Stimulated activated naive CD8-positive, alpha-beta T cell treated with anti-CD3 and anti-CD28 coated beads, Interleukin-15, amount 100 ng/mL, for 72 hours (primary cell): ENCODE results near the gene PPP4R4.
"Not testable (repeated sequence)": the region's sequence is repeated elsewhere in the genome, so short reads cannot be mapped to it uniquely, and the experiment has no call there.

Source experiments
- ATAC-seq: fragments of 150-1000 bp; cut with Tn5 transposase; 2 replicates; pipeline ENCODE4 v1.10.0; 2021; ENCODE audit warnings: mild to moderate bottlenecking, moderate library complexity
- DNase-seq, 2 donors: peaks; one replicate each; pipeline ENCODE4 v3.0.0; 2021 to 2022
- H3K27ac Mint-ChIP-seq, 2 donors: one replicate each; pipeline ENCODE4 v1.8.0; 2022; ENCODE audit warnings: mild to moderate bottlenecking in 2 of 2, mixed read lengths in 2 of 2, moderate library complexity in 2 of 2
- H3K27me3 Mint-ChIP-seq: one replicate; pipeline ENCODE4 v1.8.0; 2022; ENCODE audit warnings: mixed read lengths
- H3K4me1 Mint-ChIP-seq: one replicate; pipeline ENCODE4 v1.8.0; 2022; ENCODE audit warnings: mild to moderate bottlenecking, mixed read lengths
- H3K4me3 Mint-ChIP-seq, 2 donors: one replicate each; pipeline ENCODE4 v1.8.0; 2022; ENCODE audit warnings: mild to moderate bottlenecking in 2 of 2, mixed read lengths in 2 of 2, moderate library complexity in 1 of 2
- H3K9me3 Mint-ChIP-seq, 2 donors: one replicate each; pipeline ENCODE4 v1.8.0; 2022; ENCODE audit warnings: mixed read lengths in 2 of 2

Gene PPP4R4

DNA sequence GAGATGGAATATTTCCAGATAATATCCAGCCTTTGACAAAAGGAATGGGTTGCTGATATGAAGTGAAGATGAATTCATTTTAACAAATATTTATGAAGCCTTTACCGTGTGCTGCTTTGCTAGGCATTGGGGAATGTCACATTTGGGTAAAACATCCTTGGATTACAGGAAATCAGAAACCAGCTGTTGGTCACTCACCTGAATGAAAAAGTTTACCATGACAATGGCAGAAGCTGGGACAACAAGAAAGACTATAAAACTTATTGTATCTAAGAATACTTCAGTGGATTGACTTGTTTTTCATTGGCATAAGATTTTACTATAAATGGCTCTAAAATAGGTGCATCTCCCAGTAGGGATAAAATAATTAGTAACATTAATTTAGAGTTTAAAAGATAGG is 19.7 kb downstream of the PPP4R4 start:
- H3K27me3 Mint-ChIP-seq: peaks cover 41% of the 10 kb centered on the region

DNA sequence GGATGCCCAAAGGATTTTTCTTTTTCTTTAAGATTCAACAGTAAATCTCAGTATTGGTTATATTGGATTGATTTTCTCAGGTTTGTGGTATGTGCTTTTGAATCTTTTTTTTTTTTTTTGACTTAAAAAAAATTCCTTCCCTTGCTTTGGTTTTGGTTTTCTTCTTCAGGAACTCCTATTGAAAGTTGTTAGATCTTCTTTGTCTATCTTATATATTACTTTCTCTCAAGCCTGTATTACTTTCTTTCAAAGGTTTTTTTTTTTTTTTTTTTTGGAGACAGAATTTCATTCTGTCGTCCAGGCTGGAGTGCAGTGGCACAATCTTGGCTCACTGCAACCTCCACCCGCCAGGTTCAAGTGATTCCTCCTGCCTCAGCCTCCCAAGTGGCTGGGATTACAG is 21.9 kb downstream of the PPP4R4 start:
- ATAC-seq (no peak), DNase-seq (no peak)
- H3K27ac Mint-ChIP-seq: no peak overlapping the region
- H3K4me3 Mint-ChIP-seq: no peak overlapping the region
- H3K9me3 Mint-ChIP-seq: peaks cover 7 to 9% of the 10 kb centered on the region in 2 donors
- H3K27me3 Mint-ChIP-seq: peaks cover 30% of the 10 kb centered on the region
- no peaks in the 10 kb centered on the region for H3K4me1 Mint-ChIP-seq

More for the DNA sequence above, 19.7 kb downstream of the PPP4R4 start:
- Mint-ChIP-seq H3K27ac (no peak overlapping the region), H3K9me3 (no peaks in the 10 kb centered on the region), H3K4me3 (no peak overlapping the region), H3K4me1 (no peaks in the 10 kb centered on the region)
- ATAC-seq: no peak
- no peak for DNase-seq

DNA sequence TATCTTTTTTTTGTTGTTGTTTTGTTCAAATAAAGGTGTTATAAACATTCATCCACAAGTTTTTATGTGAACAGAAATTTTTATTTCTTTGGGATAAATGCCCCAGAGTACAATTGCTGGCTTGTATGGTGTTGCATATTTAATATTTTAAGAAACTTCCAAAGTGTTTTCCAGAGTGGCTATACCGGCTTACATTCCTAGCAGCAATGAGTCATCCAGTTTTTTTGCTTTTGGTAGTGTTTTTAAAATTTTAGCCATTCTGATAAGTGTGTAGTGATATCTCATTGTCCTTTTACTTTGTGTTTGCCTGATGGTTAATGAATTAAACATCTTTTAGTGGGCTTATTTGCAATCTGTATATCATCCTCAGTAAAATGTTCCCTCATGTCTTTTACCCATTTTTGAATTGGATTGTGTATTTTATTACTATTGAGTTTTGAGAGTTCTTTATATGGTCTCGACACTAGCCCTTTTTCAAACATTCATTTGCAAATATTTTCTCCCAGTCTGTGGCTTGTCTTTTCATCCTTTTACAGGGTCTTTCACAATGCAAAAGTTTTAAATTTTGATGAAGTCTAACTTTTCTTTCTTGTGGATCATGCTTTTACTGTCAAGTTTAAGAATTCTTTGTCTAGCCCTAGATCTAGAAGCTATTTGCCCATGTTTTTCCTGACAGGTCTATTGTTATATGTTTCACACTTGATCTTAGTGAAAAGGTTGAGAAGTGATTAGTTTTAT is 29.5 kb downstream of the PPP4R4 start:
- H3K9me3 Mint-ChIP-seq: peaks cover 7 to 9% of the 10 kb centered on the region in 2 donors
- H3K4me1 Mint-ChIP-seq: no peaks in the 10 kb centered on the region
- H3K4me3 Mint-ChIP-seq: no peak overlapping the region
- H3K27ac Mint-ChIP-seq: no peak overlapping the region
- ATAC-seq: no peak
- no peak for DNase-seq
- H3K27me3 Mint-ChIP-seq: peaks cover 33% of the 10 kb centered on the region

DNA sequence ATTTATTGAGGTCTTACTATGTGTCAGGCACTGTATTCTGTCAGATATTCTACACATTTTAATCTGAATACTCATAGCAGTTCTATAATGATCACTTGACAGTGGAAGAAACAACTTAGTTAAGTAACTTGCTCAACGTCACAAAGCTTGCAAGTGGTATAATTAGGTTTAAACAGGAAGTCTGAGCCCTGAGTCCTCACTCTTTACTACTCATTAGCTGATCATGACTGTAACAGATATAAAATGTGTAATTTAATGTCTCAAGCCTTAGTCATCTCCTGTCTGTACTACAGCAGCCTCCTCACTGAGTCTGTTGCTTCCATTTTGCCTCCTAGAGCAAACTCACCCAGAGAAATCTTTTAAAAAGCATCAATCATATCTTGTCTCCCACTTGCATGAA is 38.9 kb downstream of the PPP4R4 start:
- peaks cover 0 to 7% of the 10 kb centered on the region in 2 donors for H3K9me3 Mint-ChIP-seq
- no peaks in the 10 kb centered on the region for H3K4me1 Mint-ChIP-seq
- no peak overlapping the region for H3K4me3 Mint-ChIP-seq
- H3K27ac Mint-ChIP-seq: no peak overlapping the region
- ATAC-seq (no peak), DNase-seq (no peak)
- peaks cover 29% of the 10 kb centered on the region for H3K27me3 Mint-ChIP-seq

DNA sequence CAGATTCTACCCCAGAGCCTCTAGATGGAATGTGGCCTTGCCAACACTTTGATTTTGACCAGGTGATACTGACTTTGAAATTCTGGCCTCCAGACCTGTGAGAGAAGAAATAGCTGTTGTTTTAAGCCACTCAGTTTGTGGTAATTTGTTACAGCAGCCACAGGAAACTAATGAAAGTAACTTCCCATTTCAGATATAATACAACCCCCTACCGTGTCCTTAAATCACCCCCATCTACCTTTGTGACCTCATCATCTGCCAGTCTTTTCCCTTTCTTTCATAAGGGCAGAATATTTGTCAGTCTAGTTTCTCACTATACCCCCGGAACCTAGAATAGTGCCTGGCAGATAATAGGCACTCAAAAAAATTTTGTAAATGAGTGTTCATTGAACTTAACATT is 39.6 kb downstream of the PPP4R4 start:
- Mint-ChIP-seq H3K4me1 (peaks cover 4% of the 10 kb centered on the region), H3K9me3 (peaks cover 0 to 14% of the 10 kb centered on the region in 2 donors), H3K27ac (no peak overlapping the region), H3K4me3 (no peak overlapping the region), H3K27me3 (peaks cover 37% of the 10 kb centered on the region)
- no peak for DNase-seq
- ATAC-seq: no peak

DNA sequence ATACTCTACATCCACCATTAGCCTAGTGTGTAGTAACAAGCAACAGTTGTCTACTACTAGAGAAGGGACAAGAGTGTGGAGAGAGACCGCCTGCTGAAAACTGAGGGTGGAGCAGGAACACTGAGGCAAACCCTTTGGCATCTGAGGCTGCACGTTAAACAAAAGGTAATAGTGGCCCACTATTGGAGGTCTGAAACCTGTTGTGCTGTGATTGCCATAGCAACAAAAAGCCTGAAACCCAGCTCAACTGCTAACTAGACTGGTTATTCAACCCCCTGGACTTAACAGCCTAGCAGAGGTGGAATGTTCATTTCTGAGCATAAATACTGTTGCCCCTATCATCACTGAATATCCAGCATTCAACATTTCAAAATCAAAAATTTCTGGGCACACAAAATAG is 43.0 kb downstream of the PPP4R4 start:
- Mint-ChIP-seq H3K27me3 (peaks cover 28% of the 10 kb centered on the region), H3K4me3 (no peak overlapping the region), H3K9me3 (peaks cover 5 to 15% of the 10 kb centered on the region in 2 donors), H3K4me1 (peaks cover 6% of the 10 kb centered on the region), H3K27ac (no peak overlapping the region)
- ATAC-seq (no peak), DNase-seq (no peak)

DNA sequence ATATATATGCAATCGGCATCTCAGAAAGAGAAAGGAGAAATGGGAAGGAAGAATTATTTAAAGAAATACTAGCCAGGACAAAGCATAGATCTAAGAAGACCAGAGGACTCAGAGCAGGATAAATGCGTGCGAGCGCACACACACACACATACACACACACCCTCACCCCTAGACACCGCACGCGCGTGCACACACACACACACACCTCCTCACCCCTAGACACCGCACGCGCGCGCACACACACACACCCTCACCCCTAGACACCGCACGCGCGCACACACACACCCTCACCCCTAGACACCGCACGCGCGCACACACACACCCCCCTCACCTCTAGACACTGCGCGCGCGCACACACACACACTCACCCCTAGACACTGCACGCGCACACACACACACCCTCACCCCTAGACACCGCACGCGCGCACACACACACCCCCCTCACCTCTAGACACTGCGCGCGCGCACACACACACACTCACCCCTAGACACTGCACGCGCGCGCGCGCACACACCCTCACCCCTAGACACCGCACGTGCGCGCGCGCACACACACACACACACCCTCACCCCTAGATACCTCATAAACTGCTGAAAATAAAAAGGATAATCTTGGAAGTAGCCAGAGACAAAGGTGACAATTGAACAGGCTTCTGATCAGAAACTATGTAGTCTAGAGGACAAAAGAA is 44.2 kb downstream of the PPP4R4 start:
- not testable (repeated sequence) for DNase-seq, H3K27ac Mint-ChIP-seq, H3K4me1 Mint-ChIP-seq
- Mint-ChIP-seq H3K9me3 (peaks cover 9 to 20% of the 10 kb centered on the region in 2 donors), H3K4me3 (peak overlapping the region in 1 of 2 donors; percentile 67), H3K27me3 (peaks cover 28% of the 10 kb centered on the region)
- peak; percentile 77 for ATAC-seq

DNA sequence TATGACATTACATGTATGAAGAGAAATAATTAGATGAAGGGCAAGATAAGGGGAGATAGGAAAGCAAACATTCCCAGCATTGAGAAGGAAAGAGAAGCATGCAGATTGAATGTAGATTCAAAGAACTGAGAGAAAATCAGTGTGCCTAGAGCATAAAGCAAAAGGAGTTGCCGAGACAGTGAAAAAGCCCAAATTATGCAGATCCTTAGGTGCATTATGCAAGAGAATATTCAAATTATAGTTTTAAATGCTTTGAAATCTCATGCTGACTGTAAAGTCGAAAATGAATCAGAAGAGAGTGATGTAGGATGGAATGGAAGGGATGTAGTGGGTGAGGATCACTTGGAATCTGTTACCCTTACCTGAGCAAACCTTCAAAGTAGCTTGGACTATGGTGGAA is 49.9 kb downstream of the PPP4R4 start:
- H3K27ac Mint-ChIP-seq: no peak overlapping the region

DNA sequence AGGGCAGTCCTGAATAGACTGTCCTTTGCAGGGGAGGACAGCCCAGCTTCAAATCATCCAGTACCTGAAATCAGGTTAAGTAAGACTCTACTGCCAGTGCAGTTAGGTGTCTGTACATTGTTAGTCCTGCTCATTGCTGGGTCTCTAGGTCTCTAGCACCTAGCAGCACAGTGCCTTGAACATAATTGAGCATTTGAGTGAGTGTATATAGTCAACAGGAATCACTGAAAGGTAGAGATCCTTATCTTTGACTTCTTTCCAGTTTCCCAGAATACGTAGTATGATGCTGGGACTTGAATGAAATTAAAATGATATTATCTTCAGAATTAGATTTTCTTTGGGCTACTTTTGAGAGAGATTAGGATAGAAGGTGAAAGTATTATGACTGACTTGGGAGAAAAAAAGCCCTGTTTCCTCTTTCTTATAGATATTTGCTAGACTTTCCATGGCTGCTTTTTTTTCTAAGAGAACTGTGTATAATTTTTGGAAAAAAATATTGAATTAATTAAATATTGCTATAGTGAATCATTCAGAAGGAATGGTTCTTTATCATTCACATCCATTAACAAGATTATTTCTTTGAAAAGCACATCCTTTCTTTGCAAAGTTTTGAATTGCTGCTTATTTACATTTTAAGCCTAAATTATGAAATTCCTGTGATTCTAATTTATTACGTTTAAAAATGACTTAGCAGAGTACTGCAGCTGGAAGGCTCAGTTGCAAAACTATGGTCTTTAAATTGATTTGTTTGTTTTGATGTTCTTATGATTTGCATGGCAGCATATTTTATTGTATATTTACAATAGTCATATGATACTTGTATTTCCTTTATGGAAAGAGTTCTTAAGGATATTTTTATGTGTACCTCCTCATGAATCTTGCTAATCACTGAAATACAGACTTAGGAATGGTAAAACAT is 51.6 kb downstream of the PPP4R4 start:
- no peak for ATAC-seq
- H3K9me3 Mint-ChIP-seq: peaks cover 8 to 9% of the 10 kb centered on the region in 2 donors
- no peak for DNase-seq
- no peaks in the 10 kb centered on the region for H3K4me1 Mint-ChIP-seq
- H3K27me3 Mint-ChIP-seq: peaks cover 12% of the 10 kb centered on the region
- no peak overlapping the region for H3K4me3 Mint-ChIP-seq
- no peak overlapping the region for H3K27ac Mint-ChIP-seq

More for the DNA sequence above, 49.9 kb downstream of the PPP4R4 start:
- Mint-ChIP-seq H3K4me3 (no peak overlapping the region), H3K27me3 (peaks cover 8% of the 10 kb centered on the region), H3K9me3 (peaks cover 8 to 9% of the 10 kb centered on the region in 2 donors), H3K4me1 (no peaks in the 10 kb centered on the region)
- no peak for ATAC-seq
- no peak for DNase-seq

DNA sequence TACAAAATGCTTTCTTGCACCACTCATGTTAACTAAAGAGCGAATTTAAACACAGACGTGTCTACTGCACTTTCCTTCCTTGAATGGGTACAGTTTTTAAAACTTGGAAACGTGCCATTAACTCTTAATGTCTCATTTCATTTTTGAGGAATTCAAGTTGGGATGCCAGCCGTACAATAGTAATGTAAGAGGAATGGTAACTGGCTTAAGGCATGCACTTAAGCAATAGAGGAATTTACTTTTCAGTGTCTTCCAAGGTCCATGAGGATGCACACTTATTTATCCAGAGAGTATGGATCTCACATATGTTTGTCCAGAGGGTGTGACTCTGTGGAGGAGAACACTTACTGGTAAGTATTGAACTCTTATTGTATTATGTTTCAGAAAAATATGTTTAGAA is 52.9 kb downstream of the PPP4R4 start:
- DNase-seq (no peak), ATAC-seq (no peak)
- Mint-ChIP-seq H3K27me3 (peaks cover 12% of the 10 kb centered on the region), H3K27ac (no peak overlapping the region), H3K9me3 (peaks cover 5 to 8% of the 10 kb centered on the region in 2 donors), H3K4me1 (no peaks in the 10 kb centered on the region), H3K4me3 (no peak overlapping the region)

DNA sequence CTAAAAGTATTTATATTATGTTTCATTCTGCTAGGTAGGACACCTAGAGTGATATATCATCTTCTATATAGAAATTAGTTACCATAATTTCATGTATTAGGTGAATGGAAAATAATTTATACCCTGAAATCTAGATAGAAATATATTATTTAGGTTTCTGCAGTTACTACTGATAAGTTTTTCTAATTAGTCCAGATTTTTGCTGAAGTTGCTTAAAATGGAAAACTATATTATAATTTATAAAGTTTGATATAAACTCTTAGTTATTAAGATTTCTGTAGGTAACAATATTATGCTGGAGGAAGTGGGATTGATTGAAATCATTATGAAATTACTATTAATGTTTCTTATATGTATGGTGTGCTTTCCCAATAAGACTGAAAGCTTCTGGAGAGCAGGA is 62.9 kb downstream of the PPP4R4 start:
- no peaks in the 10 kb centered on the region for H3K4me1 Mint-ChIP-seq
- H3K27me3 Mint-ChIP-seq: no peaks in the 10 kb centered on the region
- H3K27ac Mint-ChIP-seq: no peak overlapping the region
- no peak overlapping the region for H3K4me3 Mint-ChIP-seq
- no peak for ATAC-seq
- H3K9me3 Mint-ChIP-seq: no peaks in the 10 kb centered on the region
- no peak for DNase-seq

DNA sequence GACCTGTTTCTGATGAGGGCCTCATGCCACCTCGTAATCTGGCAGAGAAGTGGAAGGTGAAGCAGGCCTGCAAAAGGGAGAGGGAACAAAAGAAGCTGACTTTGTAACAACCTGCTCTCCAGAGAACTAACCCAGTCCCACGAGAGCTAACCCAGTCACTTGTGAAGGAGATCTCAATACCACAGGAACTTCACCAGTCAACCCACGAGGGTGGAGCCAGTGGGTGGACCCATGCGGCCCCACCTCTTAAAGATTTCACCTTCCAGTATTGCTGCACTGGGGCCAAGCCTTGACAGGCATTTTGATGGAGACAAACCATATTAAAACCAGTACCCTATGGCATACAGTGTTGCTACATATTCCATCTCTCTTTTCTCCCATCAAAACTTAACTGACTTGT is 63.9 kb downstream of the PPP4R4 start:
- Mint-ChIP-seq H3K4me3 (no peak overlapping the region), H3K27me3 (no peaks in the 10 kb centered on the region), H3K27ac (no peak overlapping the region), H3K4me1 (no peaks in the 10 kb centered on the region), H3K9me3 (no peaks in the 10 kb centered on the region)
- no peak for DNase-seq
- ATAC-seq: no peak

DNA sequence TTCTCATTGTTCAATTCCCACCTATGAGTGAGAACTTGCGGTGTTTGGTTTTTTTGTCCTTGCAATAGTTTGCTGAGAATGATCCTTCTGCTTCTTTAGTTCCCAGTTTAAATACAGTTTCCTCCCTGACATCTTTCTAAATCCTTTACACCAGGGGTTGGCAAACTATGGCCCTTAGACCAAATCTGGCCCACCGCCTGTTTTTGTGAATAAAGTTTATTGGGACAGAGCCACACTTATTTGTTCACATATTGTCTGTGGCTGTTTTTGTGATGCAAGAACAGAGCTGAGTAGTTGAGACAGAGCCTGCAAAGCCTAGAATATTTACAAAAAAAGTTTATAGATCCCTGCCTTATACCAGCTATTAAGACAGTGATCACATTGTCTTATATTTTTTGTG is 65.3 kb downstream of the PPP4R4 start:
- no peak for ATAC-seq
- Mint-ChIP-seq H3K27me3 (no peaks in the 10 kb centered on the region), H3K4me1 (no peaks in the 10 kb centered on the region), H3K4me3 (no peak overlapping the region), H3K9me3 (no peaks in the 10 kb centered on the region), H3K27ac (peak overlapping the region in 1 of 2 donors; percentile 2)
- no peak for DNase-seq

DNA sequence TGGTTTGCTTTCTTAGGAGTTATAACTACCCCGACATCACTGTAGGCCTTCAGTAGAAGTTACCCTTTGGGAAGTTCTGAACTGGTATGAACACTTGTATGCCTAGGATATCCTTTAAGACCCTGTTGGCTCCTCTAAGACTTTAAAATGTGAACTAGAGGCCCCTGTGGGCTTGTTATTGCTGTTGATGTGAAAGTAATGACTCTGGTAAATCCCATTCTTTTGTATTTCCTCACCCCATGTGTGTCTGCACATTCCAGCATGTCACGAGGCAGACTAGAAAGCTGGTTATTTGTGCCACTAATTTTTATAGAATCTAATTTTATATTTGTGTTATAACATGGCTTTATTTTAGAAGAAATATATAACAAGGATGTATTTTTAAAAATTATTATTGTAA is 70.1 kb downstream of the PPP4R4 start:
- Mint-ChIP-seq H3K27me3 (peaks cover 9% of the 10 kb centered on the region), H3K9me3 (no peaks in the 10 kb centered on the region), H3K27ac (no peak overlapping the region), H3K4me3 (no peak overlapping the region), H3K4me1 (no peaks in the 10 kb centered on the region)
- DNase-seq (no peak), ATAC-seq (no peak)

DNA sequence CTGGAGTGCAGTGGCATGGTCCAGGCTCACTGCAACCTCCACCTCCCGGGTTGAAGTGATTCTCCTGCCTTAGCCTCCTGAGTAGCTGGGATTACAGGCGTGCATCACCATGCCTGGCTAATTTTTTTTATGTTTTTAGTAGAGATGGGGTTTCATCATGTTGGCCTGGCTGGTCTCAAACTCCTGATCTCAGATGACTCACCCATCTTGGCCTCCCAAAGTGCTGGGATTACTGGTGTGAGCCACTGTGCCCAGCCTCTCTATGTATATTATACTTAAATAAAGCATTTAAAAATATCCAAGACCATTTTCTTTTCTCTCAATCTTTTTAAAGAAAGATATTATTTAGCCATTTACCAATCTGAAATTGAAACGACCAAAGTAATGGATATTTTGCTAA is 90.1 kb downstream of the PPP4R4 start:
- not testable (repeated sequence) for H3K27ac Mint-ChIP-seq, ATAC-seq, DNase-seq, H3K4me3 Mint-ChIP-seq, H3K4me1 Mint-ChIP-seq
- Mint-ChIP-seq H3K9me3 (peaks cover 7 to 16% of the 10 kb centered on the region in 2 donors), H3K27me3 (peaks cover 12% of the 10 kb centered on the region)

DNA sequence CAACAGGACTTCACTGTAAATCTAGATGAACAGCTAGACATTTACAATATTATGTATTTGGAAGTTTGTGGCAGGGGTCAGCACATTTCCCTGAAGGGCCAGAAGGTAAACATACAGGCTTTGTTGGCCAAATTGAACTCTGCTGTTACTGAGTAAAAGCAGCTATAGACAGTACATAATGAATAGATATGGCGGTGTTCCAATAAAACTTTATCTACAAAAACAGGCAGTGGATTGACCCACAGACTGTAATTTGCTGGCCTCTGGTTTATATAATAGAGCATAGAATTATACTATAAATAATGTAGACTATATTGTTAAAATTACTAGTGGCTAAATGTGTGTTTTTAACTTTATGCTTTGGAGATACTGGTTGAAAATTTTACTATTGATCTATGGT is 93.2 kb downstream of the PPP4R4 start:
- DNase-seq (no peak), ATAC-seq (no peak)
- Mint-ChIP-seq H3K27ac (no peak overlapping the region), H3K27me3 (peaks cover 27% of the 10 kb centered on the region), H3K4me1 (no peaks in the 10 kb centered on the region), H3K9me3 (peaks cover 7 to 12% of the 10 kb centered on the region in 2 donors), H3K4me3 (no peak overlapping the region)
